Stomach (tissue), 9 donors: ENCODE measurements around the gene CFAP100. TPM values are rescaled to one million over a fixed set of nuclear protein-coding genes. Genes with fewer than 3 reads are reported as not detected.

ENCODE experiments used
- DNase-seq, 2 donors: peaks; one replicate each; pipeline versions ENCODE4 v3.0.0 to v3.0.0-alpha.2; 2013 to 2019
- H3K27ac ChIP-seq, 5 donors: fragments of 200-600 bp in 4 of 5; sonication (generic) in 4 of 5; one replicate each; pipeline ENCODE4 v1.5.1; 2013 to 2019; ENCODE audit warnings: mild to moderate bottlenecking in 1 of 5, moderate library complexity in 1 of 5
- H3K27me3 ChIP-seq, 3 donors: fragments of 200-600 bp; sonication (generic); one replicate each; pipeline ENCODE4 v1.5.1; 2017 to 2019; ENCODE audit warnings: mixed run types in 1 of 3
- H3K36me3 ChIP-seq, 4 donors: fragments of 200-600 bp; sonication (generic); 1 replicate in 3 of 4; 2 replicates in 1 of 4; pipeline ENCODE4 v1.5.1; 2016 to 2019
- H3K4me1 ChIP-seq, 4 donors: fragments of 200-600 bp; sonication (generic); one replicate each; pipeline ENCODE4 v1.5.1; 2016 to 2019
- H3K4me3 ChIP-seq, 4 donors: fragments of 200-600 bp; sonication (generic) in 3 of 4; one replicate each; pipeline ENCODE4 v1.5.1; 2016 to 2019; ENCODE audit warnings: mild to moderate bottlenecking in 1 of 4
- H3K9me3 ChIP-seq, 4 donors: fragments of 200-600 bp; sonication (generic); one replicate each; pipeline ENCODE4 v1.5.1; 2016 to 2019
- CTCF ChIP-seq, 7 experiments: fragments of 450-650 bp in 4 of 7; fragments of 200-600 bp in 3 of 7; sonication (generic) in 3 of 7; IDR thresholded peaks; one replicate each; pipeline ENCODE4 v1.5.1; 2016 to 2019; ENCODE audit warnings: antibody characterized with exemption in 7 of 7, control low read depth in 2 of 7, mild to moderate bottlenecking in 1 of 7
- EP300 ChIP-seq: sonication (generic); formaldehyde crosslinking; IDR thresholded peaks from one replicate; pipeline ENCODE4 v1.6.1; 2017; ENCODE audit warnings: antibody characterized with exemption
- POLR2A ChIP-seq, 4 donors: fragments of 450-650 bp; IDR thresholded peaks; one replicate each; pipeline ENCODE4 v1.6.1; 2016; ENCODE audit warnings: antibody characterized with exemption in 4 of 4, control low read depth in 2 of 4, mild to moderate bottlenecking in 1 of 4, moderate library complexity in 1 of 4
- POLR2AphosphoS5 ChIP-seq, 3 donors: sonication (generic); formaldehyde crosslinking; IDR thresholded peaks; one replicate each; pipeline ENCODE4 v1.6.1; 2016; ENCODE audit warnings: antibody characterized with exemption in 3 of 3
- WGBS, 5 donors: extraction: QIAGEN DNeasy Blood & Tissue Kit in 3 of 5; methylation state at CpG; one replicate each; pipeline versions ENCODE4 v1.1.5 to v1.1.7; 2013 to 2018; 5-methylcytosine and 5-hydroxymethylcytosine counted together
- intact Hi-C: fragments of 100-400 bp; cut with DNase I; formaldehyde crosslinking; loops from one replicate; pipeline ENCODE4 v1.15.1; 2023; ENCODE audit warnings: low total_unique reads
- polyA plus RNA-seq, 3 donors: library from polyadenylated mRNA; stranded (reverse); fragments of 200-250 nt; gene quantifications; one replicate each; pipeline ENCODE4 v1.2.3, GENCODE V29; 2013
- total RNA-seq, 5 donors: library from RNA; depleted of rRNA; stranded (reverse); fragments of >200 nt; gene quantifications; one replicate each; pipeline versions ENCODE4 v1.1.0 to v1.2.3, GENCODE V29; 2014 to 2016
- donor health status: healthy with polysubstance abuse.
- donor health status: Bipolar disorder and iron deficiency.
- donor health status: healthy.

The CFAP100 gene
- total and polyA plus RNA-seq, 8 donors = not detected

GRCh38 chr3:126414961-126415660 lies 20.4 kb downstream of the CFAP100 start:
- Histone ChIP-seq H3K9me3 (no peaks in the 10 kb centered on the region), H3K27me3 (peaks cover 0 to 73% (median 23%) of the 10 kb centered on the region in 3 donors), H3K27ac (no peak overlapping the region), H3K36me3 (no peaks in the 10 kb centered on the region), H3K4me3 (no peak overlapping the region), H3K4me1 (peaks cover 0 to 7% (median 0%) of the 10 kb centered on the region in 4 donors)
- peak in 1 of 2 donors; percentile 17 for DNase-seq
- intact Hi-C loops = no loop called here
- TF ChIP-seq CTCF (IDR thresholded peaks at IDR 0.05) (no peak), POLR2A (IDR thresholded peaks at IDR 0.05) (no peak), EP300 (no peak)
- WGBS, 5 donors = 77 to 86% (median 83%) methylated on average over 12 of the region's 12 CpGs

DNA sequence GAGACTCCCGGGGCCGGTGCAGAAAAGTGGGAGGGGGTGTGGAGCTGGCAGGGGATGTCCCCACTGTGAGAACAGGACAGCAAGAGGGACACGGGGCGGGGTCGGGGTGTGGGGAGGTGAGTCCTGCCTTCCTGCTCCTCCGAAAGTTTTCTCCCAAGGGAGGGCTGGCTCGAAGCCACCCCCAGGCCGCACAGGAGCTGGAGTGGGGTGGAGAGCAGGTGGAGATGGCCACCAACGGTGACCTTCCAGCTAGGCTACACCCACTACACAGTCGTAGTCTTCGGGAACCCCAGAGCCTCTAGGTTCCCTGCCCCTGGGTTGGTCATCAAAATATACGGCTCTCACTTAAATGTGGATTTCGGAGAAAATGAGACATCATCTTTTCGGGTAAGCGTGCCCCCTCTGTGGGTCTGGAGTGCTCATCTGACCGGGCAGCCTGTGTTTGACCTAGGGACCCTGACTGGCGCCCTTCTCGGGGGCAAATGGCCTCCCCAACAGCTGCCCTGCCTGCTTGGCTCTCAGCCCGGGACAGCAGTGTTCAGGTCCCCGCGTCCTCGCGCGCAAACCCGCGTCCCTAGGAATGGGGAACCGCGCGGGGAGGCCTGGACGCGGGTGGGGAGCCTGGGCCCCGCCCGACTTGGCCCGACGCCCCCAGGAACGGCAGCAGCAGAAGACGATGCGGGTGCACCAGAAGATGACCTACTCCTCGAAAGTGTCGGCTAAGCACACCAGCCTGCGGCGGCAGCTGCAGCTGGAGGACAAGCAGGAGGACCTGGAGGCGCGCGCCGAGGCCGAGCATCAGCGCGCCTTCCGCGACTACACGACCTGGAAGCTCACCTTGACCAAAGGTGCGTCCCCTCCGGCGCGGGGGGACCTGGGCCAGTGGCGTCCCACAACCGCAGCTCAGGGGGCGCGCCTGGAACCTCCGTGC lies 21.2 kb downstream of the CFAP100 start:
- DNase-seq = peak in 1 of 2 donors; percentile 23
- Histone ChIP-seq H3K27me3 (peaks cover 0 to 75% (median 23%) of the 10 kb centered on the region in 3 donors), H3K36me3 (no peaks in the 10 kb centered on the region), H3K4me1 (peaks cover 0 to 7% (median 0%) of the 10 kb centered on the region in 4 donors), H3K9me3 (no peaks in the 10 kb centered on the region), H3K27ac (no peak overlapping the region), H3K4me3 (no peak overlapping the region)
- WGBS, 5 donors = 40 to 75% (median 45%) methylated on average over 20 to 61 of the region's 61 CpGs
- intact Hi-C loops = no loop called here
- TF ChIP-seq CTCF (IDR thresholded peaks at IDR 0.05) = no peak
- TF ChIP-seq POLR2A (IDR thresholded peaks at IDR 0.05) = no peak
- no peak for TF ChIP-seq EP300

DNA sequence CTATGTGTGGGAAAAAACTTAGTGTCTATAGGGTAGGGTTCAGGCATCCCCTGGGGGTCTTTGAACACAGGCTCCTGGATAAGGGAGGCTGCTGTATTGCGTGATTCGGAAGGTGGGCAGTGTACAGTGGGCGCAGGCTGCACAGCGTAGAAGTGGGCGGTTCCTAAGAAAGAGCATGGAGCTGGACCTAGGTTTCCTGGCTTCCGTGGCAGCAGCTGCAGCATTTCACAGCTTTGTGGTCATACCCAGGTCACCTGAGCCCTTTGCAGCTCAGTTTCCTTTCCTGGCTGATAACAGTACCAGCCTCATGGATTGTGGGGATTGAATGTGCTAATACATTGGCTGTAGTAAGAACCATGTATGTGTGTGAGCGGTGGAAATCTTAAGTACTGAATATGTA lies 22.2 kb downstream of the CFAP100 start:
- no peaks in the 10 kb centered on the region for H3K36me3 ChIP-seq
- H3K9me3 ChIP-seq = no peaks in the 10 kb centered on the region
- H3K27ac ChIP-seq = no peak overlapping the region
- TF ChIP-seq POLR2A (IDR thresholded peaks at IDR 0.05) (no peak), EP300 (no peak), CTCF (IDR thresholded peaks at IDR 0.05) (no peak)
- peaks cover 0 to 75% (median 23%) of the 10 kb centered on the region in 3 donors for H3K27me3 ChIP-seq
- WGBS, 5 donors = 76 to 86% (median 79%) methylated on average over 7 of the region's 7 CpGs
- peak in 1 of 2 donors; percentile 3 for DNase-seq
- H3K4me3 ChIP-seq = no peak overlapping the region
- peaks cover 0 to 7% (median 0%) of the 10 kb centered on the region in 4 donors for H3K4me1 ChIP-seq
- intact Hi-C loops = no loop called here

DNA sequence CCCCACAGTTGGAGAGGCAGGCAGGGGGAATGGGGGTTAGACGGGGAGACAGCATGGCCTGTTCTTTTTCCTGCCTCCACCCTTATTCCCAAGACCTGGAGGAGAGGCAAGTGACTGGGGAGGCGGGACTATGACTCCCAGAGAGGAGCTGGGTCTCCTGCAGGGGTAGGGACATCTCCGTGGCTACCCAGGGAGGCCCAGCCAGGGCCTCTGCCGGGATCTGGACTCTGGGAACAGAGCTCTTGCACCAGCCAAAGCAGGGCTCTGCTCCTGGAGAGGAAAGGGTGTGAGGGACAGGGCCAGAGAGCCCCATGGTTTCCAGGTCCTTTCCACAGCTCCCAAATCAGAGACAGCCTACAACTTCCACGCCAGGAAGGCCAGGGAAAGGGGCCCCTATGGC lies 22.8 kb downstream of the CFAP100 start:
- 40 to 56% (median 50%) methylated on average over 3 to 5 of the region's 5 CpGs for WGBS, 5 donors
- Histone ChIP-seq H3K9me3 (no peaks in the 10 kb centered on the region), H3K36me3 (no peaks in the 10 kb centered on the region), H3K27ac (no peak overlapping the region), H3K27me3 (peaks cover 0 to 75% (median 23%) of the 10 kb centered on the region in 3 donors), H3K4me1 (peaks cover 0 to 7% (median 0%) of the 10 kb centered on the region in 4 donors), H3K4me3 (no peak overlapping the region)
- intact Hi-C loops = no loop called here
- DNase-seq = no peak
- TF ChIP-seq EP300 = no peak
- no peak for TF ChIP-seq POLR2AphosphoS5 (IDR thresholded peaks at IDR 0.05)
- TF ChIP-seq POLR2A (IDR thresholded peaks at IDR 0.05) = no peak
- TF ChIP-seq CTCF (IDR thresholded peaks at IDR 0.05) = no peak
